ENCODE data around the gene GDF2.

Gene GDF2

DNA sequence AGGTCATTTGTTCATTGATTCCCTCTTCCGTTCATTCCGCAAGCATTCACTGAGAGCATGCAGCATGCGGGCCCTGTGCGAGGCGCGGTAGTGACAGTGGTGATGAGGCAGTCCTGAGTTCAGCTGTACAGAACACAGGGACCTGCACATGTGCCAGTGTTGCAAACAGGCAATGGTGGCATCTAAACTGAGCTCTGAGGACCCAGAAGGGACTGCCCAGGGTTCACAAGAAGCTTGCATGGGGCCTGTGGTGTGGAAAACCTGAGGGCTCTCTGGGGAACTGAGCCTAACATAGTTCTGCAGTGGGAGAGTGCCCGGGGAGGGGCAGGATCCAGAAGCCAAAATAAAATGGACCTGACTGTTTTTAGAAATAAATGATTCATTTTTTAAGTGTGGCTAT lies 48.6 kb downstream of the GDF2 start:
- CTCF ChIA-PET, result interaction anchor here (0.6 kb wide), 1 partner anchor 10 kb away, joined by 3 read pairs; no protein-coding TSS in a partner anchor
- POLR2A ChIA-PET (ENCODE audit: low non-redundant PET), result no interaction called here
- no peak for DNase-seq (ENCODE audit: low spot score)
- H3K27ac ChIP-seq, result no peak overlapping the region
- TF ChIP-seq, protein P1, sequence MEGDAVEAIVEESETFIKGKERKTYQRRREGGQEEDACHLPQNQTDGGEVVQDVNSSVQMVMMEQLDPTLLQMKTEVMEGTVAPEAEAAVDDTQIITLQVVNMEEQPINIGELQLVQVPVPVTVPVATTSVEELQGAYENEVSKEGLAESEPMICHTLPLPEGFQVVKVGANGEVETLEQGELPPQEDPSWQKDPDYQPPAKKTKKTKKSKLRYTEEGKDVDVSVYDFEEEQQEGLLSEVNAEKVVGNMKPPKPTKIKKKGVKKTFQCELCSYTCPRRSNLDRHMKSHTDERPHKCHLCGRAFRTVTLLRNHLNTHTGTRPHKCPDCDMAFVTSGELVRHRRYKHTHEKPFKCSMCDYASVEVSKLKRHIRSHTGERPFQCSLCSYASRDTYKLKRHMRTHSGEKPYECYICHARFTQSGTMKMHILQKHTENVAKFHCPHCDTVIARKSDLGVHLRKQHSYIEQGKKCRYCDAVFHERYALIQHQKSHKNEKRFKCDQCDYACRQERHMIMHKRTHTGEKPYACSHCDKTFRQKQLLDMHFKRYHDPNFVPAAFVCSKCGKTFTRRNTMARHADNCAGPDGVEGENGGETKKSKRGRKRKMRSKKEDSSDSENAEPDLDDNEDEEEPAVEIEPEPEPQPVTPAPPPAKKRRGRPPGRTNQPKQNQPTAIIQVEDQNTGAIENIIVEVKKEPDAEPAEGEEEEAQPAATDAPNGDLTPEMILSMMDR (conservative IDR thresholded peaks at IDR 0.05; ENCODE audit: low read depth), result no peak

DNA sequence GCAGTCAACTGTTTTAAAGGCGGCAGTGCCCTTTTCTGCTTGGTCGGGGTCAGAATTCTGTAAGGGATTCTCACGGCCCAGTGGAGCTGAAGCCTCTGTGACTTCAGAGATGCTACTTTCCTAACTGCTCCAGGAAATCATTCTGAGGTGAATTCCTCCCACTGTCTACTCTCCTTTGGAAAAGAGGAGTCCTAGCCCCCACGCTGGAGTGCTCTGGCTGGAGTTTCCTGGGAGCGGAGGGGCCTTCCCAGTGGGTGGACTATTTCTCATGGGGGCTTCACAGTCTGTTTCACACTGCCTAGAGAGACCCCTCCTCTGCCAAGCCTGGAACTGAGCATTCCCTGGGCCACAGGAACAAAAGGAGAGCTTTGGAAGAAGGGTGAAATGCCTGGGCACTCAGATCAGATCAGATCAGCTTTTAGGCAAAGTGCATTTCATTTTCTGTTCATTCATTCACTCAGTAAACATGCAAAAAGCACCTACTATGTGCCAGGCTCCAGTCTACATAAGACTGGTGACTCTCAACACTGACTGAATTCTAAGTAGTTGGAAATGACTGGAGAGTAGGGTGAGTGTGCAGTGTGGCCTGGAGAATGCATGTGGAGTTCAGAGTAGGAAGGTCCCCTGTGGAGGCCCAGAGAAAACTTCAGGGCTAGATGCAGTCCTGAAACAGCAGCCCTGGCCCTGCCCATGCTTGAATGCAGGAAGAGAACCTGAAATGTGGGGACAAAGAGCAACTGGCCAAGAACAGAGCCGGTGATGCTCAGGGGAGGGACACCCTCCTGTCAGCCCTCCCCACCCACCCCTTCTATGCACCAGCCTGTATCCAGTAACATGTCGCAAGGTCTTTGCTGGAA lies 49.6 kb downstream of the GDF2 start:
- ChIA-PET CTCF (interaction anchor here (0.8 kb wide), 1 partner anchor 10 kb away, joined by 3 read pairs; no protein-coding TSS in a partner anchor), POLR2A (ENCODE audit: low non-redundant PET) (no interaction called here)
- no peak for DNase-seq (ENCODE audit: low spot score)

DNA sequence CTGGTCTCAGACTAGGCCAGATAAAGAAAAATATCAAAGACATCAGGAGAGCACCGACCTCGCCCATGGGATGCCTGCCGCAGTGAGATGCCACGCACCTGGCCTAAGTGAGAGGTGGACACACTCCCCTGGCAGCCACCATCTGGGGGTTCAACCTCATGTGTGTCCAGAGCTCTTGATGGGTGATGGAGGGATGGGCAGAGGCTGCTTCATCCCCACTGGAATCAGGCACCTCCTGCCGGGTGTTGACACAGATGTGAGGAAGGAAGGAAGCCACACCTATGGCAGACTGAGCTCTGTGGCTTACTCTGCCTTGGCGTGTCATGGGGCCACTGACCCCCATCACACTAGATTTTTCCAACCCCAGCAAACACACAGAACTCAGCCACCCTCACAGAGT lies 50.5 kb downstream of the GDF2 start:
- POLR2A ChIA-PET (ENCODE audit: low non-redundant PET), result no interaction called here
- CTCF ChIA-PET, result interaction anchor here (0.8 kb wide), 1 partner anchor 10 kb away, joined by 3 read pairs; no protein-coding TSS in a partner anchor
- TF ChIP-seq, protein P1 (conservative IDR thresholded peaks at IDR 0.05; ENCODE audit: low read depth), result no peak
- no peak for DNase-seq (ENCODE audit: low spot score)
- no peak overlapping the region for H3K27ac ChIP-seq

More for the DNA sequence above, 49.6 kb downstream of the GDF2 start:
- TF ChIP-seq, protein P1 (conservative IDR thresholded peaks at IDR 0.05; ENCODE audit: low read depth), result no peak
- no peak overlapping the region for H3K27ac ChIP-seq

DNA sequence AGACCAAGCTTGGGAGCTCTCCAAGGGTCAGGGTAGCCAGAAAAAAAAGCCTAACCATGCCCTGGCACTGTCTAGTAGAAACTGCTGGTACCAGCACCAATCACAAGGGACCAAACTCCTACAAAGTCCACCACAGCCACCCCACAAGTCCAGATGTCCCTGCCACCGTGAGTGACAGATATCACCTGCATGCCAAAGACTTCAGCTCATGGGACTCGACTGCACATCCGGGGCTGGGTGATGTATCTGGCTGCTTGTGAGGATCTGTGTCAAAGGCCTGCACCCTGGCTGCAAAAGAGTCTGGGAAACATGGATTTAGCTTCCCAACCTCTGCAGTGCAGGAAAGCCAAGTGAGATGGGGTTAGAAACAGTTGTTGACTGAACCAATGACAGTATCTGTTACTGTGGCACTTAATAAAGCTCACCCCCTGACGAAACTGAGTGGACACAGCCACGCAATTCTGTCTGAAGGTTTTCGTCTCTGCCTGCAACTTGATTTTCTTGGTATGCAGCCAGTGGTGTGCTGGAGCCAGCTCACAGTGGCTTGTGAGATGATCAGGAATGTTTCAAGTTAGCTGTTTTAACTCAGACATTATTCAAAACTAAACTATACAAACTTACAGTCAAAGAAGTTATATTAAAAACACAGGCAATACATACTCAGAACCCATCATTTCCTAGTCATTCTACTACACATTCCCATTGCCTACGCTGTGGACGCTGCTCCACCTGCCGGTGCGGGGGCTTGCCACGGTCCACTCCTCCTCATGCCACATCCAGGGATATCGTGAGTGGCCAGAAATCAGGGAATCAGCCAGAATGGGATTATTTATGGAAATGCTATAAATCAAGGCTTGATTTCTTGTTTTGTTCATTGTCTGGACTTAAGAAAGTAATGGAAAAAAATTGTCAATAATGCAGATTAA lies 52.6 kb downstream of the GDF2 start:
- TF ChIP-seq, protein P1 (conservative IDR thresholded peaks at IDR 0.05; ENCODE audit: low read depth), result no peak
- H3K27ac ChIP-seq, result no peak overlapping the region
- DNase-seq (ENCODE audit: low spot score), result no peak
- ChIA-PET CTCF (no interaction called here), POLR2A (ENCODE audit: low non-redundant PET) (no interaction called here)

DNA sequence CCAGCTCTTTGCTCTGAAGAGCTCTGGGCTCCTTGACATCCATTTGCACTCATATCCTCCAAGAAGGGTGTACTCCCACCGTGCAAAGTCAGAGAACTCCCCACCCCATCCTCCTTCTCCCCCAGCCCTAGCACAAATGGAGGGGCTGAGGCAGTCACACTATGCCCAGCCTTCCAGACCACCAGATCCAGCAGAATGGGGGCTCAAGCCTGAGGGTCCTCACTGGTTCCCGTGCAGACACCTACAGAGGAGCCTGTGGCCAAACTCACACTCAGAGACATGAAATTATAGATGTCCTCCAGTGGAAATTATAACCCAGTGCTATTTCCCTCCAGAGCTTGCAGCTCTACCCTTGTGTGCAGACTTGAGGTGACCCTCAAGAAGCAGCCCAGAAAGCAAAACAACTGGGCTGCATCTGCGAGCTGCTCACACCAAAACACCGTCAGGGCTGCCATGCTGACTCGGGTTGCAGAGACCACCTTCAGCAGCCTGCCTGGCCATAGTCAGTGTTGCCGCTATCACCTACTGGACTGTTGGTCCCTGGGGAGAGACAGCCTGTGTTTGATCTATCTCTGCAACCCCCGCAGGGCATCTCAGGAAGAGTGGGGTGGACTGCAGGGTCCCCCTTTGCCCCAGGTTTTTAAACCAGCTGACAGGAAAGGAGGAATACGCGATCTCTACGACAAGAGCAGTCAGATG lies 54.4 kb downstream of the GDF2 start:
- no peak overlapping the region for H3K27ac ChIP-seq
- CTCF ChIA-PET, result interaction anchor here (0.6 to 0.7 kb wide), 2 partner anchors 36 to 1843 kb away, joined by 4 read pairs; no protein-coding TSS in a partner anchor
- TF ChIP-seq, protein P1 (conservative IDR thresholded peaks at IDR 0.05; ENCODE audit: low read depth), result no peak
- POLR2A ChIA-PET (ENCODE audit: low non-redundant PET), result no interaction called here
- DNase-seq (ENCODE audit: low spot score), result no peak
